Suprapubic skin (tissue), 3 donors: ENCODE measurements around the gene YWHAQ.
A peak's percentile ranks its signal among the peaks of the same experiment; 100 is the strongest.

Experiments
- CTCF ChIP-seq, 2 donors: fragments of 200-600 bp in 1 of 2; fragments of 450-650 bp in 1 of 2; sonication (generic) in 1 of 2; IDR thresholded peaks; one replicate each; pipeline ENCODE4 v1.5.1; 2016 to 2019; ENCODE audit warnings: antibody characterized with exemption in 2 of 2, mild to moderate bottlenecking in 1 of 2, moderate library complexity in 1 of 2
- POLR2AphosphoS5 ChIP-seq, 3 donors: sonication (generic); formaldehyde crosslinking; IDR thresholded peaks; one replicate each; pipeline ENCODE4 v1.6.1; 2017; ENCODE audit warnings: antibody characterized with exemption in 3 of 3

- no peak for TF ChIP-seq CTCF (IDR thresholded peaks at IDR 0.05)
- TF ChIP-seq POLR2AphosphoS5 (IDR thresholded peaks at IDR 0.05) = peak in 1 of 3 donors; percentile 33
Measured at GRCh38 chr2:9630117-9630735, 571 bp downstream of the YWHAQ start.
